ACC112 (cell line): Measurements from ENCODE around the gene ABCG1.

Experiments
- H2AFZ ChIP-seq: fragments of 200-600 bp; sonication (generic); one replicate; pipeline ENCODE4 v1.6.0; 2017; ENCODE audit warnings: antibody characterized with exemption, low read length; ENCODE audit not compliant: unreplicated experiment
- H3K27ac ChIP-seq: fragments of 200-600 bp; sonication (generic); 2 replicates; pipeline ENCODE4 v1.5.1; 2014; ENCODE audit warnings: low read depth, mild to moderate bottlenecking, antibody characterized with exemption, low read length, moderate library complexity
- H3K27me3 ChIP-seq: fragments of 200-600 bp; sonication (generic); 2 replicates; pipeline ENCODE4 v1.6.1; 2014; ENCODE audit warnings: mild to moderate bottlenecking, antibody characterized with exemption, low read length, moderate library complexity, mixed read lengths; ENCODE audit not compliant: insufficient read depth
- H3K36me3 ChIP-seq: fragments of 200-600 bp; sonication (generic); 2 replicates; pipeline ENCODE4 v1.6.1; 2016; ENCODE audit warnings: mild to moderate bottlenecking, antibody characterized with exemption, low read length, moderate library complexity, mixed read lengths; ENCODE audit not compliant: insufficient read depth
- H3K4me1 ChIP-seq: fragments of 200-600 bp; sonication (generic); one replicate; pipeline ENCODE4 v1.6.1; 2016; ENCODE audit warnings: low read length, mixed read lengths; ENCODE audit not compliant: insufficient read depth, unreplicated experiment, control insufficient read depth
- H3K4me3 ChIP-seq: fragments of 200-600 bp; sonication (generic); 2 replicates; pipeline ENCODE4 v1.5.1; 2014; ENCODE audit warnings: mild to moderate bottlenecking, low read depth, low read length
- H3K79me2 ChIP-seq: fragments of 200-600 bp; sonication (generic); one replicate; pipeline ENCODE4 v1.6.0; 2016; ENCODE audit warnings: low read length; ENCODE audit not compliant: control insufficient read depth, unreplicated experiment, insufficient read depth

The ABCG1 gene

GRCh38 chr21:42252778-42253340 is 33.9 kb downstream of the ABCG1 start:
- H3K27ac ChIP-seq = no peak overlapping the region
- H2AFZ ChIP-seq = no peak overlapping the region
- no peaks in the 10 kb centered on the region for H3K36me3 ChIP-seq
- peaks cover 53% of the 10 kb centered on the region for H3K27me3 ChIP-seq
- H3K4me1 ChIP-seq = no peaks in the 10 kb centered on the region
- no peaks in the 10 kb centered on the region for H3K79me2 ChIP-seq
- no peak overlapping the region for H3K4me3 ChIP-seq

GRCh38 chr21:42253466-42253865 is 34.5 kb downstream of the ABCG1 start:
- Histone ChIP-seq H3K27ac (no peak overlapping the region), H3K36me3 (no peaks in the 10 kb centered on the region), H3K27me3 (peaks cover 47% of the 10 kb centered on the region), H3K79me2 (no peaks in the 10 kb centered on the region), H2AFZ (no peak overlapping the region), H3K4me1 (no peaks in the 10 kb centered on the region), H3K4me3 (no peak overlapping the region)

GRCh38 chr21:42254083-42254482 is 35.1 kb downstream of the ABCG1 start:
- Histone ChIP-seq H3K4me3 (no peak overlapping the region), H3K27ac (no peak overlapping the region), H3K4me1 (no peaks in the 10 kb centered on the region), H3K27me3 (peaks cover 49% of the 10 kb centered on the region), H3K79me2 (no peaks in the 10 kb centered on the region), H3K36me3 (no peaks in the 10 kb centered on the region), H2AFZ (no peak overlapping the region)

- H2AFZ ChIP-seq = no peak overlapping the region
- H3K27ac ChIP-seq = no peak overlapping the region
- no peak overlapping the region for H3K4me3 ChIP-seq
- H3K27me3 ChIP-seq = peaks cover 57% of the 10 kb centered on the region
- H3K36me3 ChIP-seq = no peaks in the 10 kb centered on the region
- H3K4me1 ChIP-seq = no peaks in the 10 kb centered on the region
- H3K79me2 ChIP-seq = no peaks in the 10 kb centered on the region
These were observed 36.0 kb downstream of the ABCG1 start for GRCh38 chr21:42254651-42255601.

GRCh38 chr21:42255825-42256224 is 36.9 kb downstream of the ABCG1 start:
- peaks cover 64% of the 10 kb centered on the region for H3K27me3 ChIP-seq
- no peak overlapping the region for H2AFZ ChIP-seq
- H3K4me1 ChIP-seq = no peaks in the 10 kb centered on the region
- no peaks in the 10 kb centered on the region for H3K79me2 ChIP-seq
- no peaks in the 10 kb centered on the region for H3K36me3 ChIP-seq
- no peak overlapping the region for H3K4me3 ChIP-seq
- no peak overlapping the region for H3K27ac ChIP-seq

- H3K27me3 ChIP-seq = peaks cover 64% of the 10 kb centered on the region
- no peaks in the 10 kb centered on the region for H3K36me3 ChIP-seq
- no peak overlapping the region for H3K4me3 ChIP-seq
- no peak overlapping the region for H2AFZ ChIP-seq
- H3K79me2 ChIP-seq = no peaks in the 10 kb centered on the region
- H3K4me1 ChIP-seq = no peaks in the 10 kb centered on the region
- no peak overlapping the region for H3K27ac ChIP-seq
These were observed 37.4 kb downstream of the ABCG1 start for GRCh38 chr21:42256316-42256715.

- Histone ChIP-seq H3K4me1 (no peaks in the 10 kb centered on the region), H3K27ac (no peak overlapping the region), H3K27me3 (peaks cover 73% of the 10 kb centered on the region), H3K4me3 (no peak overlapping the region), H2AFZ (no peak overlapping the region), H3K36me3 (no peaks in the 10 kb centered on the region), H3K79me2 (no peaks in the 10 kb centered on the region)
These were observed 38.3 kb downstream of the ABCG1 start for GRCh38 chr21:42257091-42257765.

GRCh38 chr21:42258150-42258884 is 39.4 kb downstream of the ABCG1 start:
- H3K4me3 ChIP-seq = no peak overlapping the region
- no peaks in the 10 kb centered on the region for H3K79me2 ChIP-seq
- H3K27ac ChIP-seq = no peak overlapping the region
- H2AFZ ChIP-seq = no peak overlapping the region
- H3K27me3 ChIP-seq = peaks cover 73% of the 10 kb centered on the region
- H3K4me1 ChIP-seq = no peaks in the 10 kb centered on the region
- H3K36me3 ChIP-seq = no peaks in the 10 kb centered on the region

GRCh38 chr21:42258885-42259407 is 40.0 kb downstream of the ABCG1 start:
- no peak overlapping the region for H2AFZ ChIP-seq
- H3K27ac ChIP-seq = no peak overlapping the region
- no peak overlapping the region for H3K4me3 ChIP-seq
- no peaks in the 10 kb centered on the region for H3K36me3 ChIP-seq
- H3K27me3 ChIP-seq = peaks cover 73% of the 10 kb centered on the region
- no peaks in the 10 kb centered on the region for H3K4me1 ChIP-seq
- H3K79me2 ChIP-seq = no peaks in the 10 kb centered on the region

- peaks cover 69% of the 10 kb centered on the region for H3K27me3 ChIP-seq
- no peaks in the 10 kb centered on the region for H3K4me1 ChIP-seq
- H3K4me3 ChIP-seq = no peak overlapping the region
- no peak overlapping the region for H2AFZ ChIP-seq
- no peaks in the 10 kb centered on the region for H3K36me3 ChIP-seq
- H3K79me2 ChIP-seq = no peaks in the 10 kb centered on the region
- no peak overlapping the region for H3K27ac ChIP-seq
These were observed 41.2 kb downstream of the ABCG1 start for GRCh38 chr21:42260121-42260520.
